ENCODE measurements around the gene PKP2. TPM values are rescaled to one million over a fixed set of nuclear protein-coding genes. Genes with fewer than 3 reads are reported as not detected.

PKP2 gene
- total and polyA plus RNA-seq, 4 donors: 8.6 to 35.7 (median 12.8) TPM

- H3K36me3 ChIP-seq (ENCODE audit: control insufficient read depth in 4 of 4, insufficient read depth in 3 of 4, low read depth in 1 of 4, low read length in 3 of 4): peaks cover 0 to 13% (median 10%) of the 10 kb centered on the region in 4 donors
- no peak overlapping the region for H3K27ac ChIP-seq (ENCODE audit: low read depth in 1 of 2, low read length in 2 of 2)
- no peak overlapping the region for H3K4me3 ChIP-seq (ENCODE audit: low read depth in 1 of 3, low read length in 3 of 3)
- no peak overlapping the region for H3K9ac ChIP-seq (ENCODE audit: low read depth in 1 of 2, low read length in 2 of 2)
- H3K9me3 ChIP-seq (ENCODE audit: control insufficient read depth in 4 of 4, low read length in 3 of 4): no peaks in the 10 kb centered on the region
- H3K27me3 ChIP-seq (ENCODE audit: control insufficient read depth in 4 of 4, insufficient read depth in 4 of 4, low read length in 3 of 4): no peaks in the 10 kb centered on the region
- no peak for DNase-seq (ENCODE audit: low spot score)
- 94% methylated on average over 6 of the region's 6 CpGs for WGBS
- H3K4me1 ChIP-seq (ENCODE audit: control insufficient read depth in 4 of 4, insufficient read depth in 4 of 4, low read length in 3 of 4): no peaks in the 10 kb centered on the region
- no peak for TF ChIP-seq JUND (IDR thresholded peaks at IDR 0.05)
- TF ChIP-seq EGR1 (IDR thresholded peaks at IDR 0.05; ENCODE audit: low read depth in 2 of 2): no peak
- no peak for TF ChIP-seq RXRA (IDR thresholded peaks at IDR 0.05)
- no peak for TF ChIP-seq RAD21 (IDR thresholded peaks at IDR 0.05)
- TF ChIP-seq REST (IDR thresholded peaks at IDR 0.05): no peak
- TF ChIP-seq CTCF (IDR thresholded peaks at IDR 0.05; ENCODE audit: low read depth, low read length, missing input control): no peak
- no peak for TF ChIP-seq FOXA2 (IDR thresholded peaks at IDR 0.05)
- no peak for TF ChIP-seq SP1 (IDR thresholded peaks at IDR 0.05)
- TF ChIP-seq ZBTB33 (IDR thresholded peaks at IDR 0.05): no peak
These were observed 49.3 kb downstream of the PKP2 start for GRCh38 chr12:32847287-32847686.

- no peaks in the 10 kb centered on the region for H3K9me3 ChIP-seq (ENCODE audit: control insufficient read depth in 4 of 4, low read length in 3 of 4)
- DNase-seq (ENCODE audit: low spot score): no peak
- no peak overlapping the region for H3K4me3 ChIP-seq (ENCODE audit: low read depth in 1 of 3, low read length in 3 of 3)
- peaks cover 2 to 13% (median 10%) of the 10 kb centered on the region in 4 donors for H3K36me3 ChIP-seq (ENCODE audit: control insufficient read depth in 4 of 4, insufficient read depth in 3 of 4, low read depth in 1 of 4, low read length in 3 of 4)
- WGBS: 80% methylated on average over 6 of the region's 6 CpGs
- H3K27me3 ChIP-seq (ENCODE audit: control insufficient read depth in 4 of 4, insufficient read depth in 4 of 4, low read length in 3 of 4): no peaks in the 10 kb centered on the region
- H3K9ac ChIP-seq (ENCODE audit: low read depth in 1 of 2, low read length in 2 of 2): no peak overlapping the region
- no peak overlapping the region for H3K27ac ChIP-seq (ENCODE audit: low read depth in 1 of 2, low read length in 2 of 2)
- H3K4me1 ChIP-seq (ENCODE audit: control insufficient read depth in 4 of 4, insufficient read depth in 4 of 4, low read length in 3 of 4): no peaks in the 10 kb centered on the region
- TF ChIP-seq REST (IDR thresholded peaks at IDR 0.05): no peak
- no peak for TF ChIP-seq HNF4A (conservative IDR thresholded peaks at IDR 0.05)
- TF ChIP-seq CTCF (IDR thresholded peaks at IDR 0.05; ENCODE audit: low read depth, low read length, missing input control): no peak
- TF ChIP-seq NR2F2 (IDR thresholded peaks at IDR 0.05): no peak
- no peak for TF ChIP-seq YY1 (IDR thresholded peaks at IDR 0.05)
- TF ChIP-seq TAF1 (conservative IDR thresholded peaks at IDR 0.05): no peak
- no peak for TF ChIP-seq SP1 (IDR thresholded peaks at IDR 0.05)
- TF ChIP-seq HNF4G (IDR thresholded peaks at IDR 0.05): no peak
- TF ChIP-seq EGR1 (IDR thresholded peaks at IDR 0.05; ENCODE audit: low read depth in 2 of 2): no peak
- TF ChIP-seq GABPA (IDR thresholded peaks at IDR 0.05 in 1 of 2, conservative IDR thresholded peaks at IDR 0.05 in 1 of 2): no peak
- no peak for TF ChIP-seq RAD21 (IDR thresholded peaks at IDR 0.05)
- no peak for TF ChIP-seq ZBTB33 (IDR thresholded peaks at IDR 0.05)
- no peak for TF ChIP-seq RXRA (IDR thresholded peaks at IDR 0.05)
- no peak for TF ChIP-seq FOXA2 (IDR thresholded peaks at IDR 0.05)
These were observed 50.5 kb downstream of the PKP2 start for GRCh38 chr12:32846053-32846452.

All from liver (tissue), 9 donors.